Endothelial cell of umbilical vein (primary cell): Measurements from ENCODE around the gene ATXN7L1. TPM values are rescaled to one million over a fixed set of nuclear protein-coding genes. Genes with fewer than 3 reads are reported as not detected.

Experiments used
- BruUV-seq: library from RNA; stranded (reverse); fragments of 400-500 nt; replicated peaks from 2 replicates; lab custom pipeline; 2021; lab: Mats Ljungman, UMichigan
- CTCF ChIA-PET: fragments of 300-600, 350-600 bp; sonication (Branson Sonifier 250); formaldehyde crosslinking; loops from one replicate; lab custom pipeline; 2021; ENCODE audit warnings: antibody characterized with exemption, inconsistent platforms; lab: Charles Lee
- POLR2A ChIA-PET: fragments of 300-600, 350-600 bp; sonication (Branson Sonifier 250); formaldehyde crosslinking; loops from one replicate; lab custom pipeline; 2021; ENCODE audit warnings: antibody characterized with exemption, inconsistent platforms; lab: Charles Lee
- DNase-seq: peaks from one replicate; pipeline ENCODE4 v3.0.0-alpha.2; 2011; ENCODE audit warnings: low read depth, low spot score
- FAIRE-seq: peaks from 2 replicates; lab custom pipeline; 2011; peaks lifted over from hg19 to GRCh38; lab: Jason Lieb, UNC
- H2AFZ ChIP-seq: 2 replicates; pipeline ENCODE4 v1.6.0; 2012; ENCODE audit warnings: low read depth, low read length, control low read depth, inconsistent platforms
- H3K27ac ChIP-seq: 2 replicates; pipeline ENCODE4 v1.5.1; 2011; ENCODE audit warnings: low read depth, mild to moderate bottlenecking, control low read depth, low read length, moderate library complexity; ENCODE audit not compliant: insufficient read depth
- H3K27me3 ChIP-seq, 2 experiments: 2 replicates each; pipeline versions ENCODE4 v1.6.0 to v1.6.1; 2011; ENCODE audit warnings: low read length in 2 of 2, mixed read lengths in 1 of 2; ENCODE audit not compliant: control insufficient read depth in 2 of 2, insufficient read depth in 2 of 2
- H3K36me3 ChIP-seq, 2 experiments: 2 replicates in 1 of 2; 3 replicates in 1 of 2; pipeline ENCODE4 v1.5.1; 2011; ENCODE audit warnings: low read length in 2 of 2, mild to moderate bottlenecking in 1 of 2, moderate library complexity in 1 of 2; ENCODE audit not compliant: control insufficient read depth in 2 of 2, insufficient read depth in 2 of 2; ENCODE audit errors: extremely low read depth in 1 of 2
- H3K4me1 ChIP-seq: 3 replicates; pipeline ENCODE4 v1.5.1; 2011; ENCODE audit warnings: mild to moderate bottlenecking, low read length; ENCODE audit not compliant: control insufficient read depth, insufficient read depth; ENCODE audit errors: extremely low read depth
- H3K4me2 ChIP-seq: 2 replicates; pipeline ENCODE4 v1.6.1; 2011; ENCODE audit warnings: low read length, control low read depth, mixed read lengths; ENCODE audit not compliant: insufficient read depth
- H3K4me3 ChIP-seq, 3 experiments: fragments of 200-600 bp in 1 of 3; sonication (generic), shearing (Covaris generic) in 1 of 3; replicated peaks in 1 of 3; 2 replicates each; pipeline ENCODE4 v1.5.1; 2011 to 2016; ENCODE audit warnings: control low read depth in 3 of 3, low read length in 3 of 3, mild to moderate bottlenecking in 2 of 3, inconsistent platforms in 1 of 3, low read depth in 1 of 3, moderate library complexity in 1 of 3; ENCODE audit not compliant: insufficient read depth in 1 of 3
- H3K79me2 ChIP-seq: 2 replicates; pipeline ENCODE4 v1.6.0; 2012; ENCODE audit warnings: low read length, inconsistent platforms; ENCODE audit not compliant: control insufficient read depth, insufficient read depth
- H3K9ac ChIP-seq: replicated peaks from 2 replicates; pipeline ENCODE3; 2011; ENCODE audit warnings: low read length, control low read depth; ENCODE audit not compliant: insufficient read depth; ENCODE audit errors: extremely low read depth
- H3K9me1 ChIP-seq: replicated peaks from 3 replicates; pipeline ENCODE4 v1.6.0; 2011; ENCODE audit warnings: mild to moderate bottlenecking, low read length; ENCODE audit not compliant: control insufficient read depth, insufficient read depth; ENCODE audit errors: extremely low read depth
- H3K9me3 ChIP-seq: replicated peaks from 2 replicates; pipeline ENCODE4 v1.5.1; 2012; ENCODE audit warnings: low read length, inconsistent platforms; ENCODE audit not compliant: control insufficient read depth, insufficient read depth
- H4K20me1 ChIP-seq: replicated peaks from 2 replicates; pipeline ENCODE3; 2011; ENCODE audit warnings: mild to moderate bottlenecking, low read length; ENCODE audit not compliant: control insufficient read depth, insufficient read depth; ENCODE audit errors: extremely low read depth
- EZH2 ChIP-seq: IDR thresholded peaks from 2 replicates; pipeline ENCODE4 v1.6.1; 2012; ENCODE audit warnings: borderline replicate concordance, low read depth, mild to moderate bottlenecking, moderate library complexity, low read length, inconsistent platforms; ENCODE audit not compliant: severe bottlenecking
- FOS ChIP-seq: IDR thresholded peaks from 2 replicates; pipeline ENCODE4 v1.6.1; 2011; ENCODE audit warnings: mild to moderate bottlenecking, low read length, moderate library complexity, borderline replicate concordance; ENCODE audit not compliant: insufficient read depth
- GATA2 ChIP-seq: IDR thresholded peaks from 2 replicates; pipeline ENCODE4 v1.7.0; 2011; ENCODE audit warnings: low read depth, mild to moderate bottlenecking, moderate library complexity, mixed read lengths, low read length; ENCODE audit not compliant: insufficient read length, insufficient read depth
- JUN ChIP-seq: IDR thresholded peaks from 2 replicates; pipeline ENCODE4 v1.6.1; 2011; ENCODE audit warnings: borderline replicate concordance, low read depth; ENCODE audit not compliant: insufficient read length, insufficient read depth
- MAX ChIP-seq: IDR thresholded peaks from 2 replicates; pipeline ENCODE4 v1.6.1; 2011; ENCODE audit not compliant: insufficient read depth, insufficient read length
- MYC ChIP-seq: IDR thresholded peaks from one replicate; pipeline ENCODE4 v1.6.1; 2011; ENCODE audit warnings: mild to moderate bottlenecking, low read depth, low read length
- POLR2A ChIP-seq: IDR thresholded peaks from 2 replicates; pipeline ENCODE4 v1.6.1; 2012; ENCODE audit warnings: low read depth, mild to moderate bottlenecking, control low read depth, low read length
- POLR2AphosphoS5 ChIP-seq: IDR thresholded peaks from 2 replicates; pipeline ENCODE4 v1.6.1; 2012; ENCODE audit warnings: low read depth, mild to moderate bottlenecking, control low read depth, low read length, moderate library complexity; ENCODE audit not compliant: insufficient read depth
- dilution Hi-C: fragments of 300-500 bp; cut with MboI; formaldehyde crosslinking; loops from one replicate; pipeline ENCODE4 v1.15.0; 2019; ENCODE audit warnings: low sequenced_read_pairs; ENCODE audit not compliant: extremely low pct_ligation_motif_present
- intact Hi-C: fragments of 100-400 bp; cut with micrococcal nuclease; formaldehyde crosslinking; loops from one replicate; pipeline ENCODE4 v1.10.0; 2022
- polyA plus RNA-seq, 4 experiments: library from polyadenylated mRNA; depleted of rRNA in 3 of 4; stranded (reverse) in 3 of 4; unstranded in 1 of 4; fragments of >200 nt; gene quantifications; 2 replicates each; pipeline versions ENCODE4 v1.2.1 to v1.2.3, GENCODE V29; 2011 to 2012; ENCODE audit warnings: missing spikeins in 1 of 4
- total RNA-seq: library from RNA; stranded (reverse); gene quantifications from 2 replicates; pipeline ENCODE4 v1.2.3, GENCODE V29; 2021
- TF ChIP-seq, protein P1 (sequence below), 2 donors: IDR thresholded peaks; 1 replicate in 1 of 2; 2 replicates in 1 of 2; pipeline ENCODE4 v1.5.1; 2011; ENCODE audit warnings: low read length in 2 of 2, mild to moderate bottlenecking in 2 of 2, moderate library complexity in 2 of 2, control low read depth in 1 of 2, inconsistent platforms in 1 of 2, low read depth in 1 of 2; ENCODE audit not compliant: insufficient read depth in 1 of 2; ENCODE audit errors: extremely low read depth in 1 of 2

The ATXN7L1 gene
- total and polyA plus RNA-seq, 2 donors (not counting 3 experiments of a cell fraction or from before 2014, with no cell fraction given), result 4.6 to 15.6 TPM

GRCh38 chr7:105751054-105751453, 125.3 kb downstream of the ATXN7L1 start:
- no TSS peak for BruUV-seq
- Histone ChIP-seq H3K4me2 (no peak overlapping the region), H2AFZ (no peak overlapping the region), H3K4me1 (no peaks in the 10 kb centered on the region), H3K79me2 (no peaks in the 10 kb centered on the region), H4K20me1 (no peaks in the 10 kb centered on the region), H3K27ac (no peak overlapping the region), H3K4me3 (no peak overlapping the region), H3K9ac (no peak overlapping the region), H3K9me3 (no peaks in the 10 kb centered on the region), H3K36me3 (no peaks in the 10 kb centered on the region), H3K9me1 (no peaks in the 10 kb centered on the region), H3K27me3 (no peaks in the 10 kb centered on the region)
- DNase-seq (no peak), FAIRE-seq (no peak)
- dilution Hi-C loops, result loop anchor here (25.0 kb wide), 1 partner anchor 261 kb away; no protein-coding TSS in a partner anchor
- intact Hi-C loops, result no loop called here
- CTCF ChIA-PET, result interaction anchor here (0.9 to 1.6 kb wide), 5 partner anchors 8 to 259 kb away, joined by 3 to 5 read pairs (median 3); no protein-coding TSS in a partner anchor
- POLR2A ChIA-PET, result no interaction called here
- TF ChIP-seq, protein P1, sequence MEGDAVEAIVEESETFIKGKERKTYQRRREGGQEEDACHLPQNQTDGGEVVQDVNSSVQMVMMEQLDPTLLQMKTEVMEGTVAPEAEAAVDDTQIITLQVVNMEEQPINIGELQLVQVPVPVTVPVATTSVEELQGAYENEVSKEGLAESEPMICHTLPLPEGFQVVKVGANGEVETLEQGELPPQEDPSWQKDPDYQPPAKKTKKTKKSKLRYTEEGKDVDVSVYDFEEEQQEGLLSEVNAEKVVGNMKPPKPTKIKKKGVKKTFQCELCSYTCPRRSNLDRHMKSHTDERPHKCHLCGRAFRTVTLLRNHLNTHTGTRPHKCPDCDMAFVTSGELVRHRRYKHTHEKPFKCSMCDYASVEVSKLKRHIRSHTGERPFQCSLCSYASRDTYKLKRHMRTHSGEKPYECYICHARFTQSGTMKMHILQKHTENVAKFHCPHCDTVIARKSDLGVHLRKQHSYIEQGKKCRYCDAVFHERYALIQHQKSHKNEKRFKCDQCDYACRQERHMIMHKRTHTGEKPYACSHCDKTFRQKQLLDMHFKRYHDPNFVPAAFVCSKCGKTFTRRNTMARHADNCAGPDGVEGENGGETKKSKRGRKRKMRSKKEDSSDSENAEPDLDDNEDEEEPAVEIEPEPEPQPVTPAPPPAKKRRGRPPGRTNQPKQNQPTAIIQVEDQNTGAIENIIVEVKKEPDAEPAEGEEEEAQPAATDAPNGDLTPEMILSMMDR (IDR thresholded peaks at IDR 0.05; ENCODE audit: extremely low read depth in 1 of 2, insufficient read depth in 1 of 2, low read depth in 1 of 2, low read length in 2 of 2), result no peak
- TF ChIP-seq MAX (no peak), POLR2AphosphoS5 (no peak), POLR2A (no peak), EZH2 (no peak), FOS (no peak), JUN (no peak), GATA2 (no peak), MYC (no peak)
